NT2/D1 (cell line): Measurements from ENCODE around the gene RAB11FIP3.
"Not testable (repeated sequence)": the region's sequence is repeated elsewhere in the genome, so short reads cannot be mapped to it uniquely, and the experiment has no call there.

Experiments
- SUZ12 ChIP-seq: IDR thresholded peaks from 2 replicates; pipeline ENCODE4 v1.6.1; 2011; ENCODE audit not compliant: insufficient read length, insufficient read depth; ENCODE audit errors: extremely low read depth
- YY1 ChIP-seq: IDR thresholded peaks from 2 replicates; pipeline ENCODE4 v1.6.1; 2011; ENCODE audit not compliant: insufficient read length, insufficient read depth
- ZNF274 ChIP-seq: IDR thresholded peaks from 2 replicates; pipeline ENCODE4 v1.6.1; 2011; ENCODE audit warnings: mild to moderate bottlenecking, low read depth, low read length

DNA sequence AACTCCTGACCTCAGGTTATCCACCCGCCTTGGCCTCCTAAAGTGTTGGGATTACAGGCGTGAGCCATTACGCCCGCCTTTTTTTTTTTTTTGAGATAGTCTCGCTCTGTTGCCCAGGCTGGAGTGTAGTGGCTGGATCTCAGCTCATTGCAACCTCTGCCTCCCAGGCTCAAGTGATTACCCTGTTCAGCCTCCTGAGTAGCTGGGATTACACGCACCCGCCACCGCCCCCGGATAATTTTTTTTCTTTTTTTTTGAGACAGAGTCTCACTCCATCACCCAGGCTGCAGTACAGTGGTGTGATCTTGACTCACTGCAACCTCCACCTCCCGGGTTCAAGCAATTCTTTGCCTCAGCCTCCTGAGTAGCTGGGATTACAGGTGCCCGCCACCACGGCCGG, 3.3 kb upstream of the RAB11FIP3 start:
- not testable (repeated sequence) for TF ChIP-seq YY1, SUZ12, ZNF274
